HCT116 (cell line): ENCODE measurements around the gene PIK3C2A. TPM values are rescaled to one million over a fixed set of nuclear protein-coding genes. Genes with fewer than 3 reads are reported as not detected.

Experiments used
- ATAC-seq: fragments of 200-7000 bp; cut with Tn5 transposase; 2 replicates; pipeline ENCODE4 v1.9.1; 2020; ENCODE audit warnings: mild to moderate bottlenecking, moderate library complexity
- BruUV-seq: library from RNA; stranded (reverse); fragments of 400-500 nt; replicated peaks from 2 replicates; lab custom pipeline; 2021; lab: Mats Ljungman, UMichigan
- CTCF ChIA-PET: fragments of 300-600 bp; sonication (Branson Sonifier 250); formaldehyde crosslinking; loops from one replicate; lab custom pipeline; 2021; ENCODE audit warnings: antibody characterized with exemption; lab: Charles Lee
- POLR2A ChIA-PET: fragments of 300-600, 350-600 bp; sonication (Branson Sonifier 250); formaldehyde crosslinking; loops from one replicate; lab custom pipeline; 2021; ENCODE audit warnings: antibody characterized with exemption; lab: Charles Lee
- RAD21 ChIA-PET, 2 experiments: fragments of 300-600 bp; sonication (Branson Sonifier 250); formaldehyde crosslinking; loops; one replicate each; lab custom pipeline; 2023; ENCODE audit warnings: low total read pairs in 2 of 2; ENCODE audit not compliant: uncharacterized antibody in 2 of 2, unreplicated experiment in 2 of 2, low non-redundant PET in 1 of 2; lab: Charles Lee
- DNase-seq: peaks from one replicate; pipeline ENCODE4 v3.0.0-alpha.2; 2010; ENCODE audit warnings: low read depth, low spot score
- H2AFZ ChIP-seq: fragments of 200-600 bp; shearing (Covaris generic), sonication (generic); 2 replicates; pipeline ENCODE4 v1.6.1; 2017; ENCODE audit warnings: low read depth, mixed run types, mixed read lengths, antibody characterized with exemption, low read length; ENCODE audit not compliant: poor library complexity, severe bottlenecking
- H3K27ac ChIP-seq: 2 replicates; pipeline ENCODE4 v1.5.1; 2012; ENCODE audit warnings: low read depth, low read length
- H3K27me3 ChIP-seq: fragments of 200-600 bp; sonication (generic); 2 replicates; pipeline ENCODE4 v1.6.1; 2016; ENCODE audit warnings: mixed run types, low read length, mixed read lengths; ENCODE audit not compliant: insufficient read depth
- H3K36me3 ChIP-seq, 2 experiments: fragments of 200-500 bp in 1 of 2; fragments of 200-600 bp in 1 of 2; sonication (Bioruptor generic) in 1 of 2; sonication (generic) in 1 of 2; 2 replicates each; pipeline versions ENCODE4 v1.5.1 to v1.6.1; 2014 to 2016; ENCODE audit warnings: low read length in 2 of 2, inconsistent platforms in 1 of 2, mixed read lengths in 1 of 2, mixed run types in 1 of 2; ENCODE audit not compliant: insufficient read depth in 2 of 2, control insufficient read depth in 1 of 2
- H3K4me1 ChIP-seq, 2 experiments: fragments of 200-600 bp in 1 of 2; sonication (generic) in 1 of 2; 2 replicates each; pipeline versions ENCODE4 v1.5.1 to v1.6.1; 2012 to 2017; ENCODE audit warnings: low read length in 2 of 2, inconsistent platforms in 1 of 2, mild to moderate bottlenecking in 1 of 2, mixed read lengths in 1 of 2, mixed run types in 1 of 2, moderate library complexity in 1 of 2; ENCODE audit not compliant: insufficient read depth in 2 of 2, control insufficient read depth in 1 of 2
- H3K4me2 ChIP-seq: fragments of 200-600 bp; sonication (generic); 2 replicates; pipeline ENCODE4 v1.6.1; 2017; ENCODE audit warnings: mixed run types, low read length, mixed read lengths
- H3K4me3 ChIP-seq, 2 experiments: fragments of 200-600 bp in 1 of 2; sonication (generic) in 1 of 2; replicated peaks in 1 of 2; 2 replicates each; pipeline ENCODE4 v1.5.1; 2011 to 2016; ENCODE audit warnings: low read length in 2 of 2, control low read depth in 1 of 2, low read depth in 1 of 2, mild to moderate bottlenecking in 1 of 2, mixed read lengths in 1 of 2, mixed run types in 1 of 2
- H3K79me2 ChIP-seq: fragments of 200-600 bp; sonication (generic); 2 replicates; pipeline ENCODE4 v1.6.1; 2017; ENCODE audit warnings: mild to moderate bottlenecking, mixed run types, low read length, moderate library complexity, mixed read lengths; ENCODE audit not compliant: insufficient read depth
- H3K9ac ChIP-seq: fragments of 200-600 bp; sonication (generic); 2 replicates; pipeline ENCODE4 v1.6.1; 2016; ENCODE audit warnings: low read length, mixed read lengths
- H3K9me2 ChIP-seq: fragments of 200-600 bp; sonication (generic), shearing (Covaris generic); 2 replicates; pipeline ENCODE4 v1.6.1; 2017; ENCODE audit warnings: mixed run types, mild to moderate bottlenecking, moderate library complexity; ENCODE audit not compliant: insufficient read depth
- H3K9me3 ChIP-seq, 2 experiments: fragments of 200-500 bp in 1 of 2; fragments of 200-600 bp in 1 of 2; sonication (Bioruptor generic) in 1 of 2; sonication (generic) in 1 of 2; 2 replicates each; pipeline ENCODE4 v1.6.1; 2014 to 2017; ENCODE audit warnings: low read length in 2 of 2, mixed read lengths in 2 of 2, inconsistent platforms in 1 of 2, low read depth in 1 of 2, mild to moderate bottlenecking in 1 of 2, mixed run types in 1 of 2, moderate library complexity in 1 of 2; ENCODE audit not compliant: control insufficient read depth in 1 of 2, insufficient read depth in 1 of 2
- H4K20me1 ChIP-seq: fragments of 200-600 bp; sonication (generic), shearing (Covaris generic); 2 replicates; pipeline ENCODE4 v1.6.1; 2017; ENCODE audit warnings: mixed run types, mild to moderate bottlenecking, moderate library complexity; ENCODE audit not compliant: insufficient read depth
- ATF3 ChIP-seq: IDR thresholded peaks from 2 replicates; pipeline ENCODE4 v1.6.1; 2012
- CBX3 ChIP-seq: IDR thresholded peaks from 2 replicates; pipeline ENCODE4 v1.6.1; 2012; ENCODE audit warnings: low read depth
- CEBPB ChIP-seq: IDR thresholded peaks from 2 replicates; pipeline ENCODE4 v1.6.1; 2012; ENCODE audit warnings: low read depth
- CTCF ChIP-seq, 3 experiments: fragments of 200-600 bp in 1 of 3; sonication (generic) in 1 of 3; IDR thresholded peaks in 2 of 3; conservative IDR thresholded peaks in 1 of 3; 2 replicates each; pipeline ENCODE4 v1.5.1; 2012 to 2017; ENCODE audit warnings: low read depth in 2 of 3, low read length in 2 of 3, antibody characterized with exemption in 1 of 3, borderline replicate concordance in 1 of 3, control low read depth in 1 of 3, mild to moderate bottlenecking in 1 of 3, mixed read lengths in 1 of 3, mixed run types in 1 of 3, moderate library complexity in 1 of 3; ENCODE audit not compliant: insufficient read depth in 1 of 3
- ELF1 ChIP-seq: IDR thresholded peaks from 2 replicates; pipeline ENCODE4 v1.6.1; 2012; ENCODE audit warnings: low read depth, borderline replicate concordance
- MAX ChIP-seq: IDR thresholded peaks from 2 replicates; pipeline ENCODE4 v1.6.1; 2012
- POLR2AphosphoS5 ChIP-seq: IDR thresholded peaks from 2 replicates; pipeline ENCODE4 v1.6.1; 2011; ENCODE audit warnings: mild to moderate bottlenecking, low read depth, low read length, moderate library complexity
- YY1 ChIP-seq: IDR thresholded peaks from 2 replicates; pipeline ENCODE4 v1.6.1; 2011; ENCODE audit warnings: low read length, low read depth, moderate library complexity, mild to moderate bottlenecking; ENCODE audit not compliant: insufficient replicate concordance; ENCODE audit errors: extremely low read depth
- ZBTB33 ChIP-seq: IDR thresholded peaks from 2 replicates; pipeline ENCODE4 v1.6.1; 2011; ENCODE audit warnings: mild to moderate bottlenecking, low read length, moderate library complexity; ENCODE audit not compliant: insufficient replicate concordance; ENCODE audit errors: extremely low read depth
- ZNF274 ChIP-seq: fragments of 200-500 bp; sonication (Bioruptor generic); IDR thresholded peaks from 2 replicates; pipeline ENCODE4 v1.6.1; 2014; ENCODE audit warnings: mild to moderate bottlenecking, low read depth, low read length, inconsistent platforms
- intact Hi-C: fragments of 100-400 bp; cut with micrococcal nuclease; formaldehyde crosslinking; loops from 2 replicates; pipeline ENCODE4 v1.10.0; 2022
- total RNA-seq: library from RNA; stranded (reverse); gene quantifications from one replicate; pipeline ENCODE4 v1.2.1, GENCODE V29; 2021; ENCODE audit not compliant: unreplicated experiment

Gene PIK3C2A
- total RNA-seq, 1 experiment from 2014 or later, result 51.6 TPM

GRCh38 chr11:17165247-17165890 lies 42.4 kb downstream of the PIK3C2A start:
- Histone ChIP-seq H3K27me3 (no peaks in the 10 kb centered on the region), H2AFZ (no peak overlapping the region), H3K4me2 (no peak overlapping the region), H3K36me3 (peaks cover 0 to 3% of the 10 kb centered on the region in 2 experiments; a peak in 1 of 4 replicates), H3K9ac (no peak overlapping the region), H3K4me1 (0 out of 4 replicates have a peak, but pooled peaks cover 0 to 6% of the 10 kb centered on the region in 2 experiments), H4K20me1 (no peaks in the 10 kb centered on the region), H3K9me3 (no peaks in the 10 kb centered on the region), H3K9me2 (no peaks in the 10 kb centered on the region), H3K79me2 (peaks cover 60% of the 10 kb centered on the region), H3K27ac (no peak overlapping the region), H3K4me3 (no peak overlapping the region)
- no TSS peak for BruUV-seq
- POLR2A ChIA-PET, result no interaction called here
- CTCF ChIA-PET, result no interaction called here
- intact Hi-C loops, result no loop called here
- RAD21 ChIA-PET, result no interaction called here
- TF ChIP-seq ZNF274 (no peak), ELF1 (no peak), CEBPB (no peak), POLR2AphosphoS5 (no peak), YY1 (no peak), MAX (no peak), CBX3 (no peak), CTCF (IDR thresholded peaks at IDR 0.05 in 2 of 3, conservative IDR thresholded peaks at IDR 0.05 in 1 of 3; ENCODE audit: borderline replicate concordance in 1 of 3, insufficient read depth in 1 of 3, low read depth in 2 of 3, low read length in 2 of 3) (no peak), ATF3 (no peak), ZBTB33 (no peak)
- no peak for DNase-seq
- ATAC-seq, result no peak
